HepG2 (cell line): ENCODE results near the gene SGCB. TPM values are rescaled to one million over a fixed set of nuclear protein-coding genes. Genes with fewer than 3 reads are reported as not detected.

Source experiments
- BRD4 ChIP-seq: sonication (generic); formaldehyde crosslinking; IDR thresholded peaks from 2 replicates; pipeline ENCODE4 v1.4.0; 2020; ENCODE audit warnings: missing genetic modification reagents
- DNMT1 ChIP-seq: sonication (generic); formaldehyde crosslinking; IDR thresholded peaks from 2 replicates; pipeline ENCODE4 v1.5.1; 2020; ENCODE audit warnings: mild to moderate bottlenecking, missing genetic modification reagents
- KLF13 ChIP-seq: sonication (generic); formaldehyde crosslinking; IDR thresholded peaks from 2 replicates; pipeline ENCODE4 v1.4.0; 2020; ENCODE audit warnings: mild to moderate bottlenecking, missing genetic modification reagents
- MEF2D ChIP-seq: sonication (generic); formaldehyde crosslinking; IDR thresholded peaks from 2 replicates; pipeline ENCODE4 v1.5.1; 2020; ENCODE audit warnings: mild to moderate bottlenecking, missing genetic modification reagents
- NCOA1 ChIP-seq: sonication (generic); formaldehyde crosslinking; IDR thresholded peaks from 2 replicates; pipeline ENCODE4 v1.9.0; 2021; ENCODE audit warnings: missing genetic modification reagents
- TRIM24 ChIP-seq: sonication (generic); formaldehyde crosslinking; IDR thresholded peaks from 2 replicates; pipeline ENCODE4 v1.8.0; 2022; ENCODE audit warnings: mild to moderate bottlenecking, missing genetic modification reagents
- ZNF550 ChIP-seq: sonication (generic); formaldehyde crosslinking; IDR thresholded peaks from 2 replicates; pipeline ENCODE4 v1.4.0; 2020; ENCODE audit warnings: mild to moderate bottlenecking, missing genetic modification reagents, borderline replicate concordance
- ZNF598 ChIP-seq: sonication (generic); formaldehyde crosslinking; IDR thresholded peaks from 2 replicates; pipeline ENCODE4 v1.5.1; 2020; ENCODE audit warnings: mild to moderate bottlenecking, missing genetic modification reagents, borderline replicate concordance
- ZNF672 ChIP-seq: sonication (generic); formaldehyde crosslinking; IDR thresholded peaks from 2 replicates; pipeline ENCODE4 v1.8.1; 2022; ENCODE audit warnings: missing genetic modification reagents
- ZNF746 ChIP-seq: sonication (generic); formaldehyde crosslinking; IDR thresholded peaks from 2 replicates; pipeline ENCODE4 v1.8.0; 2022; ENCODE audit warnings: mild to moderate bottlenecking, missing genetic modification reagents
- polyA plus RNA-seq, 8 experiments: library from polyadenylated mRNA; depleted of rRNA in 3 of 8; stranded (reverse) in 7 of 8; unstranded in 1 of 8; fragments of >200 nt; fragmentation: Illumina TruSeq in 4 of 8; extraction: Trizol in 4 of 8; gene quantifications; 2 replicates each; pipeline versions ENCODE4 v1.2.1 to v1.2.3, GENCODE V29; 2011 to 2016; ENCODE audit warnings: low read depth in 4 of 8, missing spikeins in 1 of 8, mixed read lengths in 1 of 8; ENCODE audit not compliant: insufficient read depth in 1 of 8
- total RNA-seq, 5 experiments: library from RNA; depleted of rRNA; stranded (reverse); fragments of >200 nt; fragmentation: Illumina TruSeq; extraction: Trizol; gene quantifications; 2 replicates each; pipeline ENCODE4 v1.2.3, GENCODE V29; 2016; ENCODE audit warnings: low read depth in 1 of 5
- TF ChIP-seq, protein P1 (sequence below): fragments of 450-650 bp; IDR thresholded peaks from 2 replicates; pipeline ENCODE4 v1.6.1; 2017
- TF ChIP-seq, protein P2 (sequence below): sonication (generic); formaldehyde crosslinking; IDR thresholded peaks from 2 replicates; pipeline ENCODE4 v1.4.0; 2020; ENCODE audit warnings: missing genetic modification reagents
- TF ChIP-seq, protein P3 (sequence below): sonication (generic); formaldehyde crosslinking; IDR thresholded peaks from 2 replicates; pipeline ENCODE4 v1.5.0; 2020; ENCODE audit warnings: mild to moderate bottlenecking, missing genetic modification reagents
- TF ChIP-seq, protein P4 (sequence below), 2 experiments: fragments of 450-650 bp in 1 of 2; sonication (generic) in 1 of 2; formaldehyde crosslinking in 1 of 2; IDR thresholded peaks; 2 replicates each; pipeline versions ENCODE4 v1.6.1 to v1.8.0; 2016 to 2022; ENCODE audit warnings: antibody characterized with exemption in 1 of 2, mild to moderate bottlenecking in 1 of 2, missing genetic modification reagents in 1 of 2

The SGCB gene
- total and polyA plus RNA-seq, 2 of the 13 experiments (the other 11 are each of a cell fraction or from before 2014, with no cell fraction given) = 2.2 to 4.8 TPM

DNA sequence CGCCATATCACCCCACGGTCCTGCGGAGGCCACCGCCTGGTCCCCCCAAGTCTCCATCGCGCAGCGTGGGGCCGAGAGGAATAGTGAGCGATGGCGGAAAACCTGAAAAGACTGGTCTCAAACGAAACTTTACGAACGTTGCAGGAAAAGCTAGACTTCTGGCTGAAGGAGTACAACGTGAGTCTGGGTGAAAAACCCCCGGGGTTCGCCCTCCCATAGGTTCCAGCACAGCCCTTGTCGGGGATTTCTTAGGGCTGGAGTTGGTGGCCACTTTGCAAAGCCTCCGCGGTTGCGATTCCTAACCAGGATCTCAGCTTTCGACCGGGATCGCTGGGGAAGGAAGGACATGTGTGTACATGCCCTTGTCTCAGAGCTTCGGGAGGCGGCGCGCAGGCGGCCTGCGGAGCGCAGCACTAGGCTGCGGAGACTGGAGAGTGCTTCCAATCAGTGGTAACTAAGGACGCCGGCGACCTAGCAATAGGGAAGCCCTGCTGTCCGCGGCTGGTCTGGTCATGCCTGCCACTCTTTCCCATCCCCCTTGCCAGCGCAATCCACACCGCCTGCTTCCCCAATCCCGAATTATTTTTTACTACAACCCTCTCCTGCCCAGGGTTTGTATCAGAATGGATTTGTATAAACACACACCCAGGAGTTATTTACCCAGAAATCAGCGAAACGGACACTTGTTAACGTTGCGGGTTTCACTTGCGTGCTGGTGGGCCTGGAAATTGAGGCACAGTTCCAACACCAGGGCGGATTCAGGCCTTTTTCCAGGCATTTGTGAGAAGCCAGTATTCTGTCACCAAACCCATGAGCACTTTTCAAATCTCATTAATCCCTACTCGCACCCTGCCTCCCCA, 13.7 kb upstream of the SGCB start (continued):
- TF ChIP-seq ZNF598 = no peak
- TF ChIP-seq TRIM24 (CRISPR knock-in tag) = no peak
- no peak for TF ChIP-seq ZNF672 (CRISPR knock-in tag)
- no peak; the same call in 1 of the 2 replicates for TF ChIP-seq MEF2D
- TF ChIP-seq, protein P1, sequence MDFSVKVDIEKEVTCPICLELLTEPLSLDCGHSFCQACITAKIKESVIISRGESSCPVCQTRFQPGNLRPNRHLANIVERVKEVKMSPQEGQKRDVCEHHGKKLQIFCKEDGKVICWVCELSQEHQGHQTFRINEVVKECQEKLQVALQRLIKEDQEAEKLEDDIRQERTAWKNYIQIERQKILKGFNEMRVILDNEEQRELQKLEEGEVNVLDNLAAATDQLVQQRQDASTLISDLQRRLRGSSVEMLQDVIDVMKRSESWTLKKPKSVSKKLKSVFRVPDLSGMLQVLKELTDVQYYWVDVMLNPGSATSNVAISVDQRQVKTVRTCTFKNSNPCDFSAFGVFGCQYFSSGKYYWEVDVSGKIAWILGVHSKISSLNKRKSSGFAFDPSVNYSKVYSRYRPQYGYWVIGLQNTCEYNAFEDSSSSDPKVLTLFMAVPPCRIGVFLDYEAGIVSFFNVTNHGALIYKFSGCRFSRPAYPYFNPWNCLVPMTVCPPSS = no peak
- TF ChIP-seq ZNF550 (CRISPR knock-in tag) = 0 out of 2 replicates have a peak, but pooled peaks have one; percentile 56
- no peak for TF ChIP-seq ZNF746 (CRISPR knock-in tag)
- no peak for TF ChIP-seq NCOA1 (CRISPR knock-in tag)
- TF ChIP-seq DNMT1 (CRISPR knock-in tag) = no peak
- TF ChIP-seq, protein P2, sequence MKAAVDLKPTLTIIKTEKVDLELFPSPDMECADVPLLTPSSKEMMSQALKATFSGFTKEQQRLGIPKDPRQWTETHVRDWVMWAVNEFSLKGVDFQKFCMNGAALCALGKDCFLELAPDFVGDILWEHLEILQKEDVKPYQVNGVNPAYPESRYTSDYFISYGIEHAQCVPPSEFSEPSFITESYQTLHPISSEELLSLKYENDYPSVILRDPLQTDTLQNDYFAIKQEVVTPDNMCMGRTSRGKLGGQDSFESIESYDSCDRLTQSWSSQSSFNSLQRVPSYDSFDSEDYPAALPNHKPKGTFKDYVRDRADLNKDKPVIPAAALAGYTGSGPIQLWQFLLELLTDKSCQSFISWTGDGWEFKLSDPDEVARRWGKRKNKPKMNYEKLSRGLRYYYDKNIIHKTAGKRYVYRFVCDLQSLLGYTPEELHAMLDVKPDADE = no peak
- TF ChIP-seq, protein P3, sequence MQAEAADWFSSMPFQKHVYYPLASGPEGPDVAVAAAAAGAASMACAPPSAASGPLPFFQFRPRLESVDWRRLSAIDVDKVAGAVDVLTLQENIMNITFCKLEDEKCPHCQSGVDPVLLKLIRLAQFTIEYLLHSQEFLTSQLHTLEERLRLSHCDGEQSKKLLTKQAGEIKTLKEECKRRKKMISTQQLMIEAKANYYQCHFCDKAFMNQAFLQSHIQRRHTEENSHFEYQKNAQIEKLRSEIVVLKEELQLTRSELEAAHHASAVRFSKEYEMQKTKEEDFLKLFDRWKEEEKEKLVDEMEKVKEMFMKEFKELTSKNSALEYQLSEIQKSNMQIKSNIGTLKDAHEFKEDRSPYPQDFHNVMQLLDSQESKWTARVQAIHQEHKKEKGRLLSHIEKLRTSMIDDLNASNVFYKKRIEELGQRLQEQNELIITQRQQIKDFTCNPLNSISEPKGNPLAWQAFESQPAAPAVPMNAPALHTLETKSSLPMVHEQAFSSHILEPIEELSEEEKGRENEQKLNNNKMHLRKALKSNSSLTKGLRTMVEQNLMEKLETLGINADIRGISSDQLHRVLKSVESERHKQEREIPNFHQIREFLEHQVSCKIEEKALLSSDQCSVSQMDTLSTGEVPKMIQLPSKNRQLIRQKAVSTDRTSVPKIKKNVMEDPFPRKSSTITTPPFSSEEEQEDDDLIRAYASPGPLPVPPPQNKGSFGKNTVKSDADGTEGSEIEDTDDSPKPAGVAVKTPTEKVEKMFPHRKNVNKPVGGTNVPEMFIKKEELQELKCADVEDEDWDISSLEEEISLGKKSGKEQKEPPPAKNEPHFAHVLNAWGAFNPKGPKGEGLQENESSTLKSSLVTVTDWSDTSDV = no peak
- TF ChIP-seq, protein P4, sequence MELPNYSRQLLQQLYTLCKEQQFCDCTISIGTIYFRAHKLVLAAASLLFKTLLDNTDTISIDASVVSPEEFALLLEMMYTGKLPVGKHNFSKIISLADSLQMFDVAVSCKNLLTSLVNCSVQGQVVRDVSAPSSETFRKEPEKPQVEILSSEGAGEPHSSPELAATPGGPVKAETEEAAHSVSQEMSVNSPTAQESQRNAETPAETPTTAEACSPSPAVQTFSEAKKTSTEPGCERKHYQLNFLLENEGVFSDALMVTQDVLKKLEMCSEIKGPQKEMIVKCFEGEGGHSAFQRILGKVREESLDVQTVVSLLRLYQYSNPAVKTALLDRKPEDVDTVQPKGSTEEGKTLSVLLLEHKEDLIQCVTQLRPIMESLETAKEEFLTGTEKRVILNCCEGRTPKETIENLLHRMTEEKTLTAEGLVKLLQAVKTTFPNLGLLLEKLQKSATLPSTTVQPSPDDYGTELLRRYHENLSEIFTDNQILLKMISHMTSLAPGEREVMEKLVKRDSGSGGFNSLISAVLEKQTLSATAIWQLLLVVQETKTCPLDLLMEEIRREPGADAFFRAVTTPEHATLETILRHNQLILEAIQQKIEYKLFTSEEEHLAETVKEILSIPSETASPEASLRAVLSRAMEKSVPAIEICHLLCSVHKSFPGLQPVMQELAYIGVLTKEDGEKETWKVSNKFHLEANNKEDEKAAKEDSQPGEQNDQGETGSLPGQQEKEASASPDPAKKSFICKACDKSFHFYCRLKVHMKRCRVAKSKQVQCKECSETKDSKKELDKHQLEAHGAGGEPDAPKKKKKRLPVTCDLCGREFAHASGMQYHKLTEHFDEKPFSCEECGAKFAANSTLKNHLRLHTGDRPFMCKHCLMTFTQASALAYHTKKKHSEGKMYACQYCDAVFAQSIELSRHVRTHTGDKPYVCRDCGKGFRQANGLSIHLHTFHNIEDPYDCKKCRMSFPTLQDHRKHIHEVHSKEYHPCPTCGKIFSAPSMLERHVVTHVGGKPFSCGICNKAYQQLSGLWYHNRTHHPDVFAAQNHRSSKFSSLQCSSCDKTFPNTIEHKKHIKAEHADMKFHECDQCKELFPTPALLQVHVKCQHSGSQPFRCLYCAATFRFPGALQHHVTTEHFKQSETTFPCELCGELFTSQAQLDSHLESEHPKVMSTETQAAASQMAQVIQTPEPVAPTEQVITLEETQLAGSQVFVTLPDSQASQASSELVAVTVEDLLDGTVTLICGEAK (IDR thresholded peaks at IDR 0.05) = no peak
- TF ChIP-seq, protein P4 (CRISPR knock-in tag; IDR thresholded peaks at IDR 0.05) = 0 out of 2 replicates have a peak, but pooled peaks have one; percentile 13
- TF ChIP-seq BRD4 (CRISPR knock-in tag) = no peak
- TF ChIP-seq KLF13 (CRISPR knock-in tag) = no peak
